ENCODE results near the gene GALNT13.

GALNT13 gene

GRCh38 chr2:154336201-154336600 is 464.5 kb downstream of the GALNT13 start:
- no peak for DNase-seq

- DNase-seq, result no peak
These were observed 466.7 kb downstream of the GALNT13 start for GRCh38 chr2:154338352-154338967.

GRCh38 chr2:154343282-154343681 is 471.6 kb downstream of the GALNT13 start:
- no peak for DNase-seq

- DNase-seq, result no peak
These were observed 479.2 kb downstream of the GALNT13 start for GRCh38 chr2:154350911-154351310.

GRCh38 chr2:154361276-154361675 is 489.6 kb downstream of the GALNT13 start:
- DNase-seq, result no peak

- no peak for DNase-seq
These were observed 496.4 kb downstream of the GALNT13 start for GRCh38 chr2:154368153-154368552.

- DNase-seq, result no peak
These were observed 499.2 kb downstream of the GALNT13 start for GRCh38 chr2:154370873-154371272.

- DNase-seq, result no peak
These were observed 502.7 kb downstream of the GALNT13 start for GRCh38 chr2:154374416-154374815.

- peak; percentile 46 for DNase-seq
These were observed 503.8 kb downstream of the GALNT13 start for GRCh38 chr2:154375579-154375931.

- no peak for DNase-seq
These were observed 510.4 kb downstream of the GALNT13 start for GRCh38 chr2:154381931-154382794.

GRCh38 chr2:154386186-154386585 is 514.5 kb downstream of the GALNT13 start:
- no peak for DNase-seq

GRCh38 chr2:154391051-154391450 is 519.3 kb downstream of the GALNT13 start:
- DNase-seq, result no peak

GRCh38 chr2:154392256-154392655 is 520.5 kb downstream of the GALNT13 start:
- no peak for DNase-seq

GRCh38 chr2:154394600-154394999 is 522.9 kb downstream of the GALNT13 start:
- DNase-seq, result no peak

GRCh38 chr2:154400563-154401290 is 529.0 kb downstream of the GALNT13 start:
- no peak for DNase-seq

- DNase-seq, result peak; percentile 13
These were observed 530.5 kb downstream of the GALNT13 start for GRCh38 chr2:154402213-154402612.

- no peak for DNase-seq
These were observed 531.6 kb downstream of the GALNT13 start for GRCh38 chr2:154403242-154403790.

GRCh38 chr2:154408786-154409185 is 537.1 kb downstream of the GALNT13 start:
- DNase-seq, result no peak

GRCh38 chr2:154422251-154422650 is 550.5 kb downstream of the GALNT13 start:
- DNase-seq, result no peak

- DNase-seq, result no peak
These were observed 554.3 kb downstream of the GALNT13 start for GRCh38 chr2:154425994-154426393.

GRCh38 chr2:154427453-154427852 is 555.7 kb downstream of the GALNT13 start:
- DNase-seq, result no peak

GRCh38 chr2:154428022-154428421 is 556.3 kb downstream of the GALNT13 start:
- DNase-seq, result no peak

- DNase-seq, result no peak
These were observed 561.3 kb downstream of the GALNT13 start for GRCh38 chr2:154433010-154433409.

- DNase-seq, result no peak
These were observed 565.4 kb downstream of the GALNT13 start for GRCh38 chr2:154437104-154437503.

Measured in NCI-H510A treated with DMSO at 0.1 percent for 48 hours (cell line).